ENCODE results near the gene MMADHC.

The MMADHC gene

GRCh38 chr2:149556452-149556851, 31.1 kb downstream of the MMADHC start:
- no peak for DNase-seq (ENCODE audit: low read depth)

- no peak for DNase-seq (ENCODE audit: low read depth)
Measured at GRCh38 chr2:149552830-149553229, 34.7 kb downstream of the MMADHC start.

- no peak for DNase-seq (ENCODE audit: low read depth)
Measured at GRCh38 chr2:149552226-149552625, 35.3 kb downstream of the MMADHC start.

GRCh38 chr2:149544692-149545091, 42.9 kb downstream of the MMADHC start:
- no peak for DNase-seq (ENCODE audit: low read depth)

GRCh38 chr2:149543845-149544244, 43.7 kb downstream of the MMADHC start:
- DNase-seq (ENCODE audit: low read depth) = no peak

- DNase-seq (ENCODE audit: low read depth) = no peak
Measured at GRCh38 chr2:149540138-149540537, 47.4 kb downstream of the MMADHC start.

GRCh38 chr2:149538138-149538833, 49.3 kb downstream of the MMADHC start:
- DNase-seq (ENCODE audit: low read depth) = no peak

- no peak for DNase-seq (ENCODE audit: low read depth)
Measured at GRCh38 chr2:149537092-149537726, 50.4 kb downstream of the MMADHC start.

GRCh38 chr2:149536649-149537048, 50.9 kb downstream of the MMADHC start:
- no peak for DNase-seq (ENCODE audit: low read depth)

- DNase-seq (ENCODE audit: low read depth) = no peak
Measured at GRCh38 chr2:149534674-149535073, 52.9 kb downstream of the MMADHC start.

- no peak for DNase-seq (ENCODE audit: low read depth)
Measured at GRCh38 chr2:149528983-149529382, 58.6 kb downstream of the MMADHC start.

- DNase-seq (ENCODE audit: low read depth) = no peak
Measured at GRCh38 chr2:149527998-149528755, 59.4 kb downstream of the MMADHC start.

GRCh38 chr2:149526689-149527088, 60.9 kb downstream of the MMADHC start:
- DNase-seq (ENCODE audit: low read depth) = no peak

GRCh38 chr2:149525323-149525722, 62.3 kb downstream of the MMADHC start:
- no peak for DNase-seq (ENCODE audit: low read depth)

Measured in non-pigmented ciliary epithelial cell (primary cell).